Measurements from ENCODE around the gene IGHMBP2. TPM values are rescaled to one million over a fixed set of nuclear protein-coding genes. Genes with fewer than 3 reads are reported as not detected.

Gene IGHMBP2
- total RNA-seq, 1 donor from 2014 or later = 13.2 TPM

DNA sequence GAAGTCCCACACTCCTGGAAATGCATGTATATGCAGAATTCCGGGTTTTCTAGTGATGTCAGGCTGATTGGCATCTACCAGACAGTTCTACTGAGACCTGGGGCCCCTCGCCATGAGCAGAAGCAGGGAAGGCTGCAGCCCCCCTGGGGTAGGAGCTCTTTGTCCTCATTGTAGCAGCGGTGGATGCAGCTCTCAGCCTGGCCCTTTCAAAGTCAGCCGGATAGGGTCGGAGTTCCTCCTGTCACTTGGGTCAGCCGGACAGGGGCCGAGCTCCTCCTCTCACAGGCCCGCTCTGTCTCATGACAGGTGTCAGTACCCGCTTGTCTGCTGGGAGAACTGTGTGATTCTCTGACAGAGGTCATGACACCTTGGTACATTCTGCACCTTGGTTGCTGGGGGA, 47.1 kb downstream of the IGHMBP2 start:
- no peaks in the 10 kb centered on the region for H3K9me3 ChIP-seq (replicated peaks)
- DNase-seq = no peak
- H3K4me1 ChIP-seq = peaks cover 18% of the 10 kb centered on the region
- intact Hi-C loops (cut with micrococcal nuclease) = no loop called here
- no peaks in the 10 kb centered on the region for H3K27me3 ChIP-seq (ENCODE audit: low read depth)
- no peak overlapping the region for H3K27ac ChIP-seq (replicated peaks)
- H3K4me3 ChIP-seq = no peak overlapping the region
- H3K36me3 ChIP-seq = no peaks in the 10 kb centered on the region
- TF ChIP-seq, protein P1, sequence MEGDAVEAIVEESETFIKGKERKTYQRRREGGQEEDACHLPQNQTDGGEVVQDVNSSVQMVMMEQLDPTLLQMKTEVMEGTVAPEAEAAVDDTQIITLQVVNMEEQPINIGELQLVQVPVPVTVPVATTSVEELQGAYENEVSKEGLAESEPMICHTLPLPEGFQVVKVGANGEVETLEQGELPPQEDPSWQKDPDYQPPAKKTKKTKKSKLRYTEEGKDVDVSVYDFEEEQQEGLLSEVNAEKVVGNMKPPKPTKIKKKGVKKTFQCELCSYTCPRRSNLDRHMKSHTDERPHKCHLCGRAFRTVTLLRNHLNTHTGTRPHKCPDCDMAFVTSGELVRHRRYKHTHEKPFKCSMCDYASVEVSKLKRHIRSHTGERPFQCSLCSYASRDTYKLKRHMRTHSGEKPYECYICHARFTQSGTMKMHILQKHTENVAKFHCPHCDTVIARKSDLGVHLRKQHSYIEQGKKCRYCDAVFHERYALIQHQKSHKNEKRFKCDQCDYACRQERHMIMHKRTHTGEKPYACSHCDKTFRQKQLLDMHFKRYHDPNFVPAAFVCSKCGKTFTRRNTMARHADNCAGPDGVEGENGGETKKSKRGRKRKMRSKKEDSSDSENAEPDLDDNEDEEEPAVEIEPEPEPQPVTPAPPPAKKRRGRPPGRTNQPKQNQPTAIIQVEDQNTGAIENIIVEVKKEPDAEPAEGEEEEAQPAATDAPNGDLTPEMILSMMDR (IDR thresholded peaks at IDR 0.05; ENCODE audit: borderline replicate concordance) = no peak

GRCh38 chr11:68954836-68955606, 51.3 kb downstream of the IGHMBP2 start:
- Histone ChIP-seq H3K4me3 (peak overlapping the region; percentile 29), H3K4me1 (peaks cover 9% of the 10 kb centered on the region), H3K27me3 (ENCODE audit: low read depth) (no peaks in the 10 kb centered on the region), H3K27ac (replicated peaks) (no peak overlapping the region), H3K36me3 (no peaks in the 10 kb centered on the region), H3K9me3 (replicated peaks) (peaks cover 5% of the 10 kb centered on the region)
- intact Hi-C loops (cut with micrococcal nuclease) = no loop called here
- TF ChIP-seq, protein P1 (IDR thresholded peaks at IDR 0.05; ENCODE audit: borderline replicate concordance) = no peak
- peak; percentile 39 for DNase-seq

DNA sequence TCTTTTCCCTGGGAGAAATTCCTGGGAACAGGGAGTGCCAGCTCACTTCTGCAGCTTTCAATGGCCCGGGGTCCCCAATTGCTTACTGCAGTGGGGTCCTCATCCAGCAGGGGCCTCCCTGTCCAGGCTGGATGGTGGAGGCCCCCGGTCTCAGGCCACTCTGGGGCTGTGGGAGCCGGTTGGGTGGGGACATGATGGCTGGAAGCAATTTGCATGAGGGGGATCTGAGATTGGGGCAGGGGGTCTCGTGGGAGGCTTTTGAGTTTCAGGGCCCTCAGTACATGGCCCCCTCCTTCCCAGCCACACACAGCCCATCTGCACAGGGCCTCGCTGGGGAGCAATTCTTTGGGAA, 51.9 kb downstream of the IGHMBP2 start:
- peak overlapping the region; percentile 29 for H3K4me3 ChIP-seq
- TF ChIP-seq, protein P1 (IDR thresholded peaks at IDR 0.05; ENCODE audit: borderline replicate concordance) = no peak
- no peak overlapping the region for H3K27ac ChIP-seq (replicated peaks)
- intact Hi-C loops (cut with micrococcal nuclease) = no loop called here
- peaks cover 9% of the 10 kb centered on the region for H3K4me1 ChIP-seq
- H3K36me3 ChIP-seq = no peaks in the 10 kb centered on the region
- H3K27me3 ChIP-seq (ENCODE audit: low read depth) = no peaks in the 10 kb centered on the region
- DNase-seq = no peak
- peaks cover 5% of the 10 kb centered on the region for H3K9me3 ChIP-seq (replicated peaks)

GRCh38 chr11:68956142-68956541, 52.5 kb downstream of the IGHMBP2 start:
- H3K36me3 ChIP-seq = no peaks in the 10 kb centered on the region
- intact Hi-C loops (cut with micrococcal nuclease) = no loop called here
- H3K27ac ChIP-seq (replicated peaks) = no peak overlapping the region
- TF ChIP-seq, protein P1 (IDR thresholded peaks at IDR 0.05; ENCODE audit: borderline replicate concordance) = no peak
- no peaks in the 10 kb centered on the region for H3K27me3 ChIP-seq (ENCODE audit: low read depth)
- peaks cover 5% of the 10 kb centered on the region for H3K9me3 ChIP-seq (replicated peaks)
- no peak overlapping the region for H3K4me3 ChIP-seq
- no peak for DNase-seq
- peaks cover 9% of the 10 kb centered on the region for H3K4me1 ChIP-seq

GRCh38 chr11:68956547-68957254, 53.0 kb downstream of the IGHMBP2 start:
- peaks cover 9% of the 10 kb centered on the region for H3K4me1 ChIP-seq
- intact Hi-C loops (cut with micrococcal nuclease) = no loop called here
- no peaks in the 10 kb centered on the region for H3K27me3 ChIP-seq (ENCODE audit: low read depth)
- H3K27ac ChIP-seq (replicated peaks) = no peak overlapping the region
- TF ChIP-seq, protein P1 (IDR thresholded peaks at IDR 0.05; ENCODE audit: borderline replicate concordance) = no peak
- H3K36me3 ChIP-seq = no peaks in the 10 kb centered on the region
- H3K9me3 ChIP-seq (replicated peaks) = peaks cover 5% of the 10 kb centered on the region
- no peak overlapping the region for H3K4me3 ChIP-seq
- DNase-seq = no peak

Measured in left ventricle myocardium inferior (tissue), 1 donor.